GM12878 (cell line): ENCODE measurements around the gene HINT2. TPM values are rescaled to one million over a fixed set of nuclear protein-coding genes. Genes with fewer than 3 reads are reported as not detected.

Experiments
- ATAC-seq: fragments of 200-7000 bp; cut with Tn5 transposase; 3 replicates; pipeline ENCODE4 v1.9.1; 2020; ENCODE audit warnings: mild to moderate bottlenecking, moderate library complexity
- BruUV-seq: library from RNA; stranded (reverse); fragments of 400-500 nt; replicated peaks from 2 replicates; lab custom pipeline; 2021; lab: Mats Ljungman, UMichigan
- CTCF ChIA-PET: fragments of 300-600 bp; sonication (Branson Sonifier 250); formaldehyde crosslinking; extraction: SDS; loops from one replicate; lab custom pipeline; 2021; ENCODE audit warnings: inconsistent platforms; lab: Yijun Ruan, JAX
- POLR2A ChIA-PET: fragments of 350-600 bp; formaldehyde crosslinking; extraction: SDS; loops from one replicate; lab custom pipeline; 2021; ENCODE audit warnings: inconsistent platforms; lab: Charles Lee
- RAD21 ChIA-PET: fragments of 300-600 bp; sonication (Branson Sonifier 250); formaldehyde crosslinking; loops from one replicate; lab custom pipeline; 2023; ENCODE audit warnings: antibody characterized with exemption; ENCODE audit not compliant: unreplicated experiment; lab: Charles Lee
- SMC1A ChIA-PET: fragments of 300-600 bp; sonication (Branson Sonifier 250); formaldehyde crosslinking; loops from one replicate; lab custom pipeline; 2023; ENCODE audit not compliant: unreplicated experiment, uncharacterized antibody; lab: Charles Lee
- DNase-seq: peaks from one replicate; pipeline ENCODE4 v3.0.0-alpha.2; 2011; ENCODE audit warnings: low read depth, low spot score
- FAIRE-seq: peaks from 3 replicates; lab custom pipeline; 2011; peaks lifted over from hg19 to GRCh38; lab: Jason Lieb, UNC
- H2AFZ ChIP-seq: 2 replicates; pipeline ENCODE4 v1.6.0; 2011; ENCODE audit warnings: low read depth, low read length, control low read depth; ENCODE audit not compliant: control insufficient read depth
- H3K27ac ChIP-seq: 2 replicates; pipeline ENCODE4 v1.5.1; 2011; ENCODE audit warnings: control low read depth; ENCODE audit not compliant: control insufficient read depth, insufficient read depth
- H3K27me3 ChIP-seq, 2 experiments: replicated peaks in 1 of 2; 2 replicates each; pipeline versions ENCODE4 v1.6.0 to v1.6.1; 2011; ENCODE audit warnings: low read length in 1 of 2; ENCODE audit not compliant: control insufficient read depth in 2 of 2, insufficient read depth in 2 of 2
- H3K36me3 ChIP-seq, 2 experiments: 2 replicates each; pipeline ENCODE4 v1.5.1; 2011; ENCODE audit warnings: low read length in 1 of 2; ENCODE audit not compliant: control insufficient read depth in 2 of 2, insufficient read depth in 2 of 2
- H3K4me1 ChIP-seq: 2 replicates; pipeline ENCODE4 v1.6.1; 2011; ENCODE audit warnings: mild to moderate bottlenecking, low read length, moderate library complexity, mixed read lengths; ENCODE audit not compliant: control insufficient read depth, insufficient read depth
- H3K4me2 ChIP-seq: 2 replicates; pipeline ENCODE4 v1.6.0; 2011; ENCODE audit warnings: control low read depth; ENCODE audit not compliant: control insufficient read depth, insufficient read depth
- H3K4me3 ChIP-seq: fragments of 200-600 bp; sonication (generic); 2 replicates; pipeline ENCODE4 v1.5.1; 2016
- H3K79me2 ChIP-seq: 2 replicates; pipeline ENCODE4 v1.6.0; 2011; ENCODE audit warnings: low read length; ENCODE audit not compliant: control insufficient read depth, insufficient read depth
- H3K9ac ChIP-seq: 2 replicates; pipeline ENCODE4 v1.8.0; 2011; ENCODE audit warnings: low read length, control low read depth, mixed read lengths; ENCODE audit not compliant: control insufficient read depth, insufficient read depth
- H3K9me3 ChIP-seq: replicated peaks from 3 replicates; pipeline ENCODE4 v1.5.1; 2011; ENCODE audit warnings: mild to moderate bottlenecking, low read length; ENCODE audit not compliant: control insufficient read depth, insufficient read depth
- H4K20me1 ChIP-seq: 2 replicates; pipeline ENCODE4 v1.6.0; 2011; ENCODE audit not compliant: control insufficient read depth, insufficient read depth
- LARP7 ChIP-seq: fragments of 450-650 bp; IDR thresholded peaks from 2 replicates; pipeline ENCODE4 v1.6.1; 2017; ENCODE audit warnings: mild to moderate bottlenecking
- MLLT1 ChIP-seq: fragments of 450-650 bp; IDR thresholded peaks from 2 replicates; pipeline ENCODE4 v1.6.1; 2016; ENCODE audit warnings: mild to moderate bottlenecking
- MXI1 ChIP-seq: fragments of 150-350 bp; IDR thresholded peaks from 2 replicates; pipeline ENCODE4 v1.6.1; 2011; ENCODE audit warnings: low read depth, mild to moderate bottlenecking, inconsistent platforms, low read length, improper control_type of control experiment
- MYB ChIP-seq: fragments of 150-350 bp; IDR thresholded peaks from 2 replicates; pipeline ENCODE4 v1.6.1; 2014; ENCODE audit warnings: mild to moderate bottlenecking, low read depth, low read length, borderline replicate concordance
- NBN ChIP-seq: fragments of 450-650 bp; IDR thresholded peaks from 2 replicates; pipeline ENCODE4 v1.6.1; 2016
- SMAD1 ChIP-seq: fragments of 450-650 bp; IDR thresholded peaks from 2 replicates; pipeline ENCODE4 v1.6.1; 2018; ENCODE audit warnings: mild to moderate bottlenecking, low read depth; ENCODE audit not compliant: partially characterized antibody
- ZBTB40 ChIP-seq: fragments of 450-650 bp; IDR thresholded peaks from 2 replicates; pipeline ENCODE4 v1.6.1; 2016; ENCODE audit warnings: mild to moderate bottlenecking, moderate library complexity, borderline replicate concordance
- WGBS: methylation state at CpG from one replicate; pipeline ENCODE4 v1.1.6; 2016; ENCODE audit warnings: low lambda C conversion rate; ENCODE audit not compliant: insufficient replicate concordance, insufficient coverage; ENCODE audit errors: missing lambda C conversion rate; 5-methylcytosine and 5-hydroxymethylcytosine counted together
- in situ Hi-C: fragments of 300-500 bp; cut with MboI; formaldehyde crosslinking; loops from 9 replicates; pipeline ENCODE4 v1.14.3; 2018; ENCODE audit warnings: mixed read lengths
- intact Hi-C: fragments of 100-400 bp; cut with micrococcal nuclease; formaldehyde crosslinking; loops from one replicate; pipeline ENCODE4 v1.14.2; 2022; ENCODE audit not compliant: unreplicated experiment
- polyA plus RNA-seq, 11 experiments: library from polyadenylated mRNA; depleted of rRNA in 4 of 11; unstranded in 6 of 11; stranded (reverse) in 5 of 11; fragments of >200 nt; fragmentation: Nextera tagmentation in 4 of 11; fragmentation: Illumina TruSeq in 1 of 11; extraction: Ambion mirVana in 4 of 11; extraction: Trizol in 1 of 11; gene quantifications; 1 replicate in 1 of 11; 2 replicates in 10 of 11; pipeline versions ENCODE4 v1.2.1 to v1.2.3, GENCODE V29; 2011 to 2016; ENCODE audit warnings: inconsistent platforms in 2 of 11, missing spikeins in 2 of 11, low read depth in 1 of 11
- total RNA-seq, 4 experiments: library from RNA; depleted of rRNA in 3 of 4; stranded (reverse); fragments of >200 nt in 3 of 4; fragmentation: Illumina TruSeq in 1 of 4; extraction: Trizol in 1 of 4; gene quantifications; 2 replicates each; pipeline versions ENCODE4 v1.2.1 to v1.2.3, GENCODE V29; 2013 to 2021
- TF ChIP-seq, protein P1 (sequence below): fragments of 450-650 bp; conservative IDR thresholded peaks from 2 replicates; pipeline ENCODE4 v1.6.1; 2017; ENCODE audit warnings: mild to moderate bottlenecking, moderate library complexity
- TF ChIP-seq, protein P2 (sequence below), 3 experiments: IDR thresholded peaks in 2 of 3; conservative IDR thresholded peaks in 1 of 3; 2 replicates each; pipeline ENCODE4 v1.5.1; 2011; ENCODE audit warnings: low read depth in 3 of 3, low read length in 3 of 3, mild to moderate bottlenecking in 3 of 3, control low read depth in 2 of 3, moderate library complexity in 2 of 3, inconsistent platforms in 1 of 3, mixed read lengths in 1 of 3; ENCODE audit not compliant: control insufficient read depth in 2 of 3, insufficient read depth in 1 of 3; ENCODE audit errors: extremely low read depth in 1 of 3

Gene HINT2
- total and polyA plus RNA-seq, 10 of the 15 experiments (the other 5 are each of a cell fraction or from before 2014, with no cell fraction given): 12.1 to 144 (median 51.7) TPM

DNA sequence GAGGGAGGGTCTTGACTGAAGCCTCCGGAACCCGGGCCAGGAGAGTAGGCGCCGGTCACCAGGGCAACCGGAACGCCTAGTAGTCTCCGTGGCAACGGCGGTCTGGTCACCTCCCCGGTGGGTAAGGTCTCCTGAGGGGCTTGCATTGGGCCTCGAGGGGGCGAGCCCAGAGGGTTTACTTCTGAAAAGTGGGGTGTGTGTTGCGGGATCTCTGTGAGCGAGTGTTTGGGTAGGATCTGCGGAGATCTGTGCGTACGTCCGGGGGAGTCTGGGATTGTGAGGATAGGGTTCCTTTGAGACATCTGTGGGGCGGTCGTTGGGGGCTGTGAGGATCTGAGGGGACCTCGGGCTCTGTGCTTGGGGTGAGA, 13.9 kb upstream of the HINT2 start, which contains the start of gene FAM221B:
Gene FAM221B, minus strand, starts transcription at position 17 of the 368 bp plus-strand sequence. CDS start 2,571 bp downstream, outside the sequence.
- H3K9me3 ChIP-seq: no peaks in the 10 kb centered on the region
- H4K20me1 ChIP-seq: no peaks in the 10 kb centered on the region
- RAD21 ChIA-PET: interaction anchor here (0.8 to 4.3 kb wide), 7 partner anchors 11 to 84 kb away, joined by 3 to 138 read pairs (median 3); partner anchors contain the start of genes GBA2, RGP1 and SPAG8
- FAIRE-seq: no peak
- BruUV-seq: no TSS peak
- ATAC-seq: peak; percentile 2; the same call in 1 of the 3 replicates
- in situ Hi-C loops: loop anchor here (5.0 kb wide), 1 partner anchor 49 kb away; no protein-coding TSS in a partner anchor
- no peaks in the 10 kb centered on the region; the same call in 1 of the 2 replicates for H3K79me2 ChIP-seq
- WGBS: 7% methylated on average over 21 of the region's 21 CpGs
- SMC1A ChIA-PET: interaction anchor here (1.6 to 5.0 kb wide), 3 partner anchors 16 to 53 kb away, joined by 3 to 117 read pairs (median 26); partner anchors contain the start of genes HINT2 and SPAG8
- no peaks in the 10 kb centered on the region for H3K36me3 ChIP-seq
- peaks cover 10% of the 10 kb centered on the region for H3K4me1 ChIP-seq
- peak within 1 kb of the TSS; percentile 90 for H3K4me2 ChIP-seq
- peak within 1 kb of the TSS; percentile 74 for H3K9ac ChIP-seq
- POLR2A ChIA-PET: interaction anchor here (1.0 to 1.4 kb wide), 3 partner anchors 14 to 209 kb away, joined by 3 to 5 read pairs (median 4); partner anchors contain the start of gene HINT2
- H2AFZ ChIP-seq: peak within 1 kb of the TSS; percentile 98
- CTCF ChIA-PET: interaction anchor here (0.6 to 6.7 kb wide), 6 partner anchors 13 to 96 kb away, joined by 3 to 292 read pairs (median 28); partner anchors contain the start of genes CREB3, HINT2, SPAG8 and TLN1
- H3K27ac ChIP-seq: peak within 1 kb of the TSS; percentile 45; the same call in 1 of the 2 replicates
- H3K4me3 ChIP-seq: peak within 1 kb of the TSS; percentile 78
- H3K27me3 ChIP-seq: no peaks in the 10 kb centered on the region
- DNase-seq: no peak
- intact Hi-C loops: loop anchor here (10.0 kb wide), 1 partner anchor 174 kb away; the partner anchor contains the start of genes CCDC107, RMRP and SIT1
- TF ChIP-seq, protein P1, sequence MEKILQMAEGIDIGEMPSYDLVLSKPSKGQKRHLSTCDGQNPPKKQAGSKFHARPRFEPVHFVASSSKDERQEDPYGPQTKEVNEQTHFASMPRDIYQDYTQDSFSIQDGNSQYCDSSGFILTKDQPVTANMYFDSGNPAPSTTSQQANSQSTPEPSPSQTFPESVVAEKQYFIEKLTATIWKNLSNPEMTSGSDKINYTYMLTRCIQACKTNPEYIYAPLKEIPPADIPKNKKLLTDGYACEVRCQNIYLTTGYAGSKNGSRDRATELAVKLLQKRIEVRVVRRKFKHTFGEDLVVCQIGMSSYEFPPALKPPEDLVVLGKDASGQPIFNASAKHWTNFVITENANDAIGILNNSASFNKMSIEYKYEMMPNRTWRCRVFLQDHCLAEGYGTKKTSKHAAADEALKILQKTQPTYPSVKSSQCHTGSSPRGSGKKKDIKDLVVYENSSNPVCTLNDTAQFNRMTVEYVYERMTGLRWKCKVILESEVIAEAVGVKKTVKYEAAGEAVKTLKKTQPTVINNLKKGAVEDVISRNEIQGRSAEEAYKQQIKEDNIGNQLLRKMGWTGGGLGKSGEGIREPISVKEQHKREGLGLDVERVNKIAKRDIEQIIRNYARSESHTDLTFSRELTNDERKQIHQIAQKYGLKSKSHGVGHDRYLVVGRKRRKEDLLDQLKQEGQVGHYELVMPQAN: peak; percentile 28; the same call in 1 of the 2 replicates
- TF ChIP-seq MXI1 (peak; percentile 51; the same call in 1 of the 2 replicates), SMAD1 (no peak), MYB (no peak), MLLT1 (0 out of 2 replicates have a peak, but pooled peaks have one; percentile 27), NBN (peak; percentile 54; the same call in 1 of the 2 replicates), LARP7 (0 out of 2 replicates have a peak, but pooled peaks have one; percentile 29), ZBTB40 (peak; percentile 41; the same call in 1 of the 2 replicates)
- TF ChIP-seq, protein P2, sequence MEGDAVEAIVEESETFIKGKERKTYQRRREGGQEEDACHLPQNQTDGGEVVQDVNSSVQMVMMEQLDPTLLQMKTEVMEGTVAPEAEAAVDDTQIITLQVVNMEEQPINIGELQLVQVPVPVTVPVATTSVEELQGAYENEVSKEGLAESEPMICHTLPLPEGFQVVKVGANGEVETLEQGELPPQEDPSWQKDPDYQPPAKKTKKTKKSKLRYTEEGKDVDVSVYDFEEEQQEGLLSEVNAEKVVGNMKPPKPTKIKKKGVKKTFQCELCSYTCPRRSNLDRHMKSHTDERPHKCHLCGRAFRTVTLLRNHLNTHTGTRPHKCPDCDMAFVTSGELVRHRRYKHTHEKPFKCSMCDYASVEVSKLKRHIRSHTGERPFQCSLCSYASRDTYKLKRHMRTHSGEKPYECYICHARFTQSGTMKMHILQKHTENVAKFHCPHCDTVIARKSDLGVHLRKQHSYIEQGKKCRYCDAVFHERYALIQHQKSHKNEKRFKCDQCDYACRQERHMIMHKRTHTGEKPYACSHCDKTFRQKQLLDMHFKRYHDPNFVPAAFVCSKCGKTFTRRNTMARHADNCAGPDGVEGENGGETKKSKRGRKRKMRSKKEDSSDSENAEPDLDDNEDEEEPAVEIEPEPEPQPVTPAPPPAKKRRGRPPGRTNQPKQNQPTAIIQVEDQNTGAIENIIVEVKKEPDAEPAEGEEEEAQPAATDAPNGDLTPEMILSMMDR (IDR thresholded peaks at IDR 0.05 in 2 of 3, conservative IDR thresholded peaks at IDR 0.05 in 1 of 3; ENCODE audit: control insufficient read depth in 2 of 3, extremely low read depth in 1 of 3, insufficient read depth in 1 of 3, low read depth in 3 of 3, low read length in 3 of 3): no peak
